Transverse colon (tissue), 4 donors: ENCODE data around the gene GABARAP. TPM values are rescaled to one million over a fixed set of nuclear protein-coding genes. Genes with fewer than 3 reads are reported as not detected.

Experiments used
- DNase-seq: peaks from one replicate; pipeline ENCODE4 v3.0.0-alpha.2; 2019
- H3K27ac ChIP-seq, 4 donors: fragments of 200-600 bp; sonication (generic); 2 replicates each; pipeline ENCODE4 v1.5.1; 2016 to 2018; ENCODE audit warnings: inconsistent platforms in 4 of 4
- H3K27me3 ChIP-seq: fragments of 200-600 bp; sonication (generic); 2 replicates; pipeline ENCODE4 v1.5.1; 2017; ENCODE audit warnings: inconsistent platforms
- H3K36me3 ChIP-seq, 4 donors: fragments of 200-600 bp; sonication (generic); 2 replicates each; pipeline ENCODE4 v1.5.1; 2017 to 2019; ENCODE audit warnings: inconsistent platforms in 4 of 4
- H3K4me1 ChIP-seq, 4 donors: fragments of 200-600 bp; sonication (generic); 2 replicates each; pipeline ENCODE4 v1.5.1; 2017 to 2020; ENCODE audit warnings: inconsistent platforms in 4 of 4
- H3K4me3 ChIP-seq, 4 donors: fragments of 200-600 bp; sonication (generic); 1 replicate in 1 of 4; 2 replicates in 3 of 4; pipeline versions ENCODE4 v1.5.1 to v1.6.1; 2017 to 2019; ENCODE audit warnings: inconsistent platforms in 4 of 4
- H3K9me3 ChIP-seq, 2 donors: fragments of 200-600 bp; sonication (generic); 2 replicates each; pipeline ENCODE4 v1.5.1; 2017 to 2019; ENCODE audit warnings: inconsistent platforms in 2 of 2
- EP300 ChIP-seq: sonication (generic); formaldehyde crosslinking; IDR thresholded peaks from one replicate; pipeline ENCODE4 v1.6.1; 2017; ENCODE audit warnings: antibody characterized with exemption, low read depth
- POLR2A ChIP-seq: fragments of 450-650 bp; IDR thresholded peaks from one replicate; pipeline ENCODE4 v1.6.1; 2016; ENCODE audit warnings: antibody characterized with exemption, mild to moderate bottlenecking, moderate library complexity
- POLR2AphosphoS5 ChIP-seq, 3 donors: sonication (generic); formaldehyde crosslinking; IDR thresholded peaks; one replicate each; pipeline ENCODE4 v1.6.1; 2016; ENCODE audit warnings: antibody characterized with exemption in 3 of 3
- WGBS, 2 donors: methylation state at CpG; one replicate each; pipeline ENCODE4 v1.1.5; 2018; ENCODE audit warnings: low coverage in 1 of 2; 5-methylcytosine and 5-hydroxymethylcytosine counted together
- in situ Hi-C, 4 donors: fragments of 200-750 bp; cut with MboI; loops; one replicate each; pipeline versions ENCODE4 v1.15.0 to v1.15.1; 2017; ENCODE audit warnings: low sequenced_read_pairs in 3 of 4, low pct_ligation_motif_present in 1 of 4, low pct_unique_long_range_greater_than_20kb in 1 of 4
- intact Hi-C: fragments of 100-400 bp; cut with DNase I; formaldehyde crosslinking; loops from one replicate; pipeline ENCODE4 v1.15.1; 2023; ENCODE audit warnings: low total_unique reads
- total RNA-seq, 4 donors: library from RNA; depleted of rRNA; stranded (reverse); fragments of >200 nt; gene quantifications; one replicate each; pipeline ENCODE4 v1.1.0, GENCODE V29; 2016
- TF ChIP-seq, protein P1 (sequence below), 5 experiments: fragments of 200-600 bp in 3 of 5; fragments of 450-650 bp in 2 of 5; sonication (generic) in 3 of 5; IDR thresholded peaks; 1 replicate in 2 of 5; 2 replicates in 3 of 5; pipeline ENCODE4 v1.5.1; 2016 to 2017; ENCODE audit warnings: antibody characterized with exemption in 5 of 5, inconsistent platforms in 3 of 5, mild to moderate bottlenecking in 2 of 5, moderate library complexity in 1 of 5

GABARAP gene
- total RNA-seq, 4 donors from 2014 or later, result 209 to 479 (median 394) TPM

DNA sequence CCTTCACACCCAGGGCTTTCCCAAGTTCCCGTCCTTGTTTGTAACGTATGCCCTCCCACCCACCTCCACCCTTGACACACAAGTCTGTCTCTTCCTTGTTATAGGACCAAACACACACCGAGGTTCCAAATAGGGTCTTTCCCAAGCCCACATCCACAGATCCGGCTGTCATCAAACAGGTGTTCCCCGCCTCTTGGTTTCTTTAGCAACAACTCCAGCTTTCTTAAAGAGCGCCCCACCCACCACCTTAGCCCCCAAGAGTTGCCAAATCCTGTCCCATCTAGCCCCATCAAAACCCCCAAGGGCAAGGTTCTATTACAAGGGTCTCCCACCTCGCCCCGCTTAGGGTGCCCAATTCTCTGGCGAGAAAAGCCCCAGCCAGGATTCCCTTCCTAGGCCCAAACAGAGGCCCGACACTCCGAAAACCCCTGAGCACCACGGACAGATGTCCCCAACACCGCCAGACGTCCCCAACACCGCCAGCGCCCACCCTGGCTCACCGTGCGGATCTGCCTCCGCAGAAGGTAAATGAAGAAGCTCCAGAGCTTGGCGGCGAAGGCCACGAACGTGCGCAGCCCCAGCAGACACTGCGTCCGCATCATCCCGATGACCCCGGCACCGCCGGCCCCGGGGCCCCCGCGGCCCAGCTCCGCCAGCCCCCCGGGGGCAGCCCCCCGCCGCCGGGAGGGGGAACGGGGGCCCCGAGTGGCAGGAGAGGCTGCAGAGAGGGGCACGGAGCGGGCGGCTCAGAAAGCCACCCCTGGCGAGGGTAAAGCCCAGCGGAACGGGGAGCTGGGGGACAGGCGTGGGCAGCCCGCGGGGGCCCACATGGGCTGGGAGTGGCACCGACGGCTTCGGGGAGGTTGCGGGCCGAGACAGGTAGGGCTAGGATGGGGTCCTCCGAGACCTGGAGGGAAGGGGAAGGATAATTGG is 8.7 kb upstream of the GABARAP start:
- no peaks in the 10 kb centered on the region for H3K27me3 ChIP-seq
- H3K27ac ChIP-seq, result peak overlapping the region; percentile 95 to 100 (median 98)
- peaks cover 14 to 42% (median 34%) of the 10 kb centered on the region in 4 donors for H3K4me1 ChIP-seq
- H3K36me3 ChIP-seq, result peaks cover 0 to 15% (median 4%) of the 10 kb centered on the region in 4 donors
- peak; percentile 29 for DNase-seq
- WGBS, 2 donors, result 0 to 2% methylated on average over 3 to 33 of the region's 55 CpGs
- intact Hi-C loops (no loop called here), in situ Hi-C loops (no loop called here)
- no peak for TF ChIP-seq EP300
- TF ChIP-seq, protein P1, sequence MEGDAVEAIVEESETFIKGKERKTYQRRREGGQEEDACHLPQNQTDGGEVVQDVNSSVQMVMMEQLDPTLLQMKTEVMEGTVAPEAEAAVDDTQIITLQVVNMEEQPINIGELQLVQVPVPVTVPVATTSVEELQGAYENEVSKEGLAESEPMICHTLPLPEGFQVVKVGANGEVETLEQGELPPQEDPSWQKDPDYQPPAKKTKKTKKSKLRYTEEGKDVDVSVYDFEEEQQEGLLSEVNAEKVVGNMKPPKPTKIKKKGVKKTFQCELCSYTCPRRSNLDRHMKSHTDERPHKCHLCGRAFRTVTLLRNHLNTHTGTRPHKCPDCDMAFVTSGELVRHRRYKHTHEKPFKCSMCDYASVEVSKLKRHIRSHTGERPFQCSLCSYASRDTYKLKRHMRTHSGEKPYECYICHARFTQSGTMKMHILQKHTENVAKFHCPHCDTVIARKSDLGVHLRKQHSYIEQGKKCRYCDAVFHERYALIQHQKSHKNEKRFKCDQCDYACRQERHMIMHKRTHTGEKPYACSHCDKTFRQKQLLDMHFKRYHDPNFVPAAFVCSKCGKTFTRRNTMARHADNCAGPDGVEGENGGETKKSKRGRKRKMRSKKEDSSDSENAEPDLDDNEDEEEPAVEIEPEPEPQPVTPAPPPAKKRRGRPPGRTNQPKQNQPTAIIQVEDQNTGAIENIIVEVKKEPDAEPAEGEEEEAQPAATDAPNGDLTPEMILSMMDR (IDR thresholded peaks at IDR 0.05), result no peak
- TF ChIP-seq POLR2A, result peak; percentile 35
- TF ChIP-seq POLR2AphosphoS5 (IDR thresholded peaks at IDR 0.05), result no peak
- no peaks in the 10 kb centered on the region for H3K9me3 ChIP-seq
- H3K4me3 ChIP-seq, result peak overlapping the region; percentile 79 to 100 (median 97)

DNA sequence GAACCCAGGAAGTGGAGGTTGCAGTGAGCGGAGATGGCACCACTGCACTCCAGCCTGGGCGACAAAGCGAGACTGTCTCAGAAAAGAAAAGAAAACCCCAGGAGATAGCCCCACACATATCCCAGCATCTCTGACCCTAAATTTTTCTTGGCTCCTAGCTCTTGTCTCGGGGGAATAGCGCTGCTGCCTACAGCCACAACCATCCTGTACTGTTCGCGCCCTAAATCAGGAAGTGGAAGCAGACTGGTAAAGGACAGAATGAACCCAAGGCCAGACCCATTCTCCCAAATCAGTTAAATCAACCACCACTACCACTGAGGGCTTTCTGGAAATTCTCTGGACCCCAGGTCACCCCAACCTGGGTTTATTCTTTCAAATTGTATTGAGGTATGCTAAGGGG is 7.6 kb upstream of the GABARAP start:
- H3K4me1 ChIP-seq, result peaks cover 14 to 42% (median 34%) of the 10 kb centered on the region in 4 donors
- H3K9me3 ChIP-seq, result no peaks in the 10 kb centered on the region
- H3K27ac ChIP-seq, result peak overlapping the region; percentile 95 to 100 (median 98)
- WGBS, 2 donors, result 71% methylated on average over 7 of the region's 7 CpGs; no CpG with 5 or more reads in 1 of the 2 donors
- in situ Hi-C loops (loop anchor here in 1 of 4 donors (25.0 kb wide), 1 partner anchor 887 kb away; no protein-coding TSS in a partner anchor), intact Hi-C loops (no loop called here)
- peaks cover 0 to 20% (median 8%) of the 10 kb centered on the region in 4 donors for H3K36me3 ChIP-seq
- TF ChIP-seq, protein P1 (IDR thresholded peaks at IDR 0.05), result no peak
- peak overlapping the region in 3 of 4 donors; percentile 96 to 100 (median 98) for H3K4me3 ChIP-seq
- no peak for DNase-seq
- H3K27me3 ChIP-seq, result no peaks in the 10 kb centered on the region

DNA sequence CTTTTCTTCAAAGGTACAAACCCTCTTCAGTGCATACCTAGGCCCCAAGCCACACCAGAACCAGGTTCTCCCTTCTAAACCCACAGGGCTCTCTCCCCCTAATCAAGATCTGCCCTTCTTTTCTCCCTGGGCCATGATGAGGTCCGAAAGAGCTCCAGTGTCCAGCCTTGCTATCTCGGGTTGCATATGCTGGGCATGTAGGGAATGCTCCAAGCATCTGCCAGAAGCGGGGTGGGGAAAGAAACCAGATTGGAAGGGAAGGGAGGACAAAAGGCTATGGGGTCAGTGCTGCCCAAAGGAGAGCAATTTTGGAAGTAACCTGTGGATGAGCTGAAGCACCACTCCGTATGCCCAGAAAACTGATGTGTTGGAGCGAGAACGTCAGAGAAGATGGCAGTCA is 7.0 kb upstream of the GABARAP start:
- H3K4me1 ChIP-seq, result peaks cover 14 to 37% (median 34%) of the 10 kb centered on the region in 4 donors
- H3K4me3 ChIP-seq, result no peak overlapping the region
- 60 to 92% methylated on average over 1 to 6 of the region's 6 CpGs for WGBS, 2 donors
- H3K36me3 ChIP-seq, result peaks cover 0 to 23% (median 12%) of the 10 kb centered on the region in 4 donors
- TF ChIP-seq, protein P1 (IDR thresholded peaks at IDR 0.05), result no peak
- TF ChIP-seq EP300, result no peak
- no peak for TF ChIP-seq POLR2A
- no peak for TF ChIP-seq POLR2AphosphoS5 (IDR thresholded peaks at IDR 0.05)
- in situ Hi-C loops, result loop anchor here in 1 of 4 donors (25.0 kb wide), 1 partner anchor 888 kb away; no protein-coding TSS in a partner anchor
- peak overlapping the region in 2 of 4 donors; percentile 97 to 100 for H3K27ac ChIP-seq
- H3K9me3 ChIP-seq, result no peaks in the 10 kb centered on the region
- no peaks in the 10 kb centered on the region for H3K27me3 ChIP-seq
- no peak for DNase-seq
- intact Hi-C loops, result no loop called here

DNA sequence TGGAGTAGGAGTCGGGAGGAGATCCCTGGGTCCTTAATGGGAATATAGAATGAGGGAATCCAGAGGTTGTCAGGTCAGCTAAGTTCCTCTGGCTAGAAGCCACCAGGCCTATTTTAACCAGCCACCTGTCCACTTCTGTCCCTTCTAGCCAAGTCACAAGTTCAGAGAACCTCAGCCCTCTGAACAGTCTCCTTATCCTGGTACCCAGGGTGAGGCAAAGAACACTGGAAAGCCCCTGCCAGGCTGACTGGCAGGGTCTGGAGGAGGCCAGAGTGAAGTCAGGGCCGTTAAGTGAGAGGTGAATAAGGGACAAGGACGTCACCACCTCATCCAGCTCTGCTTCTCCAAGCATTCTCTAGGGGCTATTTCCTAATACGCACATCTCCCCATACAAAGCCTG is 6.5 kb upstream of the GABARAP start:
- TF ChIP-seq POLR2A (no peak), EP300 (no peak), POLR2AphosphoS5 (IDR thresholded peaks at IDR 0.05) (no peak)
- TF ChIP-seq, protein P1 (IDR thresholded peaks at IDR 0.05), result no peak
- in situ Hi-C loops (loop anchor here in 1 of 4 donors (25.0 kb wide), 1 partner anchor 889 kb away; no protein-coding TSS in a partner anchor), intact Hi-C loops (no loop called here)
- Histone ChIP-seq H3K27me3 (no peaks in the 10 kb centered on the region), H3K4me1 (peaks cover 14 to 37% (median 35%) of the 10 kb centered on the region in 4 donors), H3K36me3 (peaks cover 0 to 27% (median 13%) of the 10 kb centered on the region in 4 donors), H3K9me3 (no peaks in the 10 kb centered on the region), H3K4me3 (no peak overlapping the region), H3K27ac (no peak overlapping the region)
- DNase-seq, result no peak
- 79% methylated on average over 4 of the region's 4 CpGs; no CpG with 5 or more reads in 1 of the 2 donors for WGBS, 2 donors
